Panc1 (cell line): ENCODE data around the gene MXD4. TPM values are rescaled to one million over a fixed set of nuclear protein-coding genes. Genes with fewer than 3 reads are reported as not detected.

ENCODE experiments used
- ATAC-seq: fragments of 200-7000 bp; cut with Tn5 transposase; 2 replicates; pipeline ENCODE4 v1.9.1; 2020; ENCODE audit warnings: mild to moderate bottlenecking, moderate library complexity
- BruUV-seq: library from RNA; stranded (reverse); fragments of 400-500 nt; replicated peaks from 2 replicates; lab custom pipeline; 2021; lab: Mats Ljungman, UMichigan
- CTCF ChIA-PET: fragments of 300-600 bp; sonication (Branson Sonifier 250); formaldehyde crosslinking; loops from one replicate; lab custom pipeline; 2022; ENCODE audit warnings: antibody characterized with exemption; lab: Charles Lee
- POLR2A ChIA-PET: fragments of 300-600 bp; sonication (Branson Sonifier 250); formaldehyde crosslinking; loops from one replicate; lab custom pipeline; 2022; ENCODE audit warnings: antibody characterized with exemption; lab: Charles Lee
- DNase-seq: peaks from one replicate; pipeline ENCODE4 v3.0.0-alpha.2; 2010; ENCODE audit warnings: low read depth, low spot score
- H3K27ac ChIP-seq: 2 replicates; pipeline ENCODE4 v1.5.1; 2011; ENCODE audit warnings: mild to moderate bottlenecking, low read length, inconsistent platforms
- H3K27me3 ChIP-seq: fragments of 200-500 bp; sonication (Bioruptor generic); 2 replicates; pipeline ENCODE4 v1.6.0; 2014; ENCODE audit warnings: low read length, inconsistent platforms; ENCODE audit not compliant: control insufficient read depth, insufficient read depth
- H3K36me3 ChIP-seq: fragments of 200-500 bp; sonication (Bioruptor generic); 2 replicates; pipeline ENCODE4 v1.5.1; 2014; ENCODE audit warnings: inconsistent platforms, mild to moderate bottlenecking, low read length, moderate library complexity; ENCODE audit not compliant: control insufficient read depth, insufficient read depth
- H3K4me1 ChIP-seq: 2 replicates; pipeline ENCODE4 v1.5.1; 2011; ENCODE audit warnings: inconsistent platforms, mild to moderate bottlenecking, low read length, moderate library complexity; ENCODE audit not compliant: control insufficient read depth, insufficient read depth
- H3K4me3 ChIP-seq, 2 experiments: 2 replicates each; pipeline ENCODE4 v1.5.1; 2011 to 2012; ENCODE audit warnings: low read depth in 2 of 2, low read length in 2 of 2, mild to moderate bottlenecking in 2 of 2, inconsistent platforms in 1 of 2, moderate library complexity in 1 of 2
- H3K9me3 ChIP-seq: fragments of 200-500 bp; sonication (Bioruptor generic); 2 replicates; pipeline ENCODE4 v1.5.1; 2014; ENCODE audit warnings: low read depth, mild to moderate bottlenecking, inconsistent platforms, low read length, moderate library complexity; ENCODE audit not compliant: control insufficient read depth, insufficient read depth
- POLR2AphosphoS5 ChIP-seq: IDR thresholded peaks from 2 replicates; pipeline ENCODE4 v1.6.1; 2012; ENCODE audit warnings: mild to moderate bottlenecking, low read depth, low read length, moderate library complexity
- SIN3A ChIP-seq: IDR thresholded peaks from 2 replicates; pipeline ENCODE4 v1.6.1; 2012; ENCODE audit warnings: low read depth, mild to moderate bottlenecking, low read length, moderate library complexity, borderline replicate concordance; ENCODE audit not compliant: insufficient read depth
- TCF7L2 ChIP-seq: IDR thresholded peaks from 2 replicates; pipeline ENCODE4 v1.6.1; 2011; ENCODE audit warnings: mild to moderate bottlenecking, low read depth, low read length, inconsistent platforms
- in situ Hi-C: cut with HindIII; loops from 2 replicates; pipeline ENCODE4 v1.10.0; 2016; ENCODE audit warnings: low sequenced_read_pairs, low pct_unique_long_range_greater_than_20kb
- intact Hi-C: fragments of 100-400 bp; cut with micrococcal nuclease; formaldehyde crosslinking; loops from one replicate; pipeline ENCODE4 v1.10.0; 2022; ENCODE audit not compliant: unreplicated experiment
- total RNA-seq: library from RNA; stranded (reverse); gene quantifications from one replicate; pipeline ENCODE4 v1.2.1, GENCODE V29; 2021; ENCODE audit not compliant: unreplicated experiment
- TF ChIP-seq, protein P1 (sequence below): fragments of 450-650 bp; IDR thresholded peaks from 2 replicates; pipeline ENCODE4 v1.5.1; 2017; ENCODE audit warnings: mild to moderate bottlenecking
- TF ChIP-seq, protein P2 (sequence below), 2 experiments: IDR thresholded peaks; 2 replicates each; pipeline ENCODE4 v1.6.1; 2011 to 2012; ENCODE audit warnings: low read depth in 2 of 2, control low read depth in 1 of 2, low read length in 1 of 2, mild to moderate bottlenecking in 1 of 2, moderate library complexity in 1 of 2; ENCODE audit not compliant: insufficient read depth in 1 of 2

The MXD4 gene
- total RNA-seq, 1 experiment from 2014 or later, result 32.7 TPM

DNA sequence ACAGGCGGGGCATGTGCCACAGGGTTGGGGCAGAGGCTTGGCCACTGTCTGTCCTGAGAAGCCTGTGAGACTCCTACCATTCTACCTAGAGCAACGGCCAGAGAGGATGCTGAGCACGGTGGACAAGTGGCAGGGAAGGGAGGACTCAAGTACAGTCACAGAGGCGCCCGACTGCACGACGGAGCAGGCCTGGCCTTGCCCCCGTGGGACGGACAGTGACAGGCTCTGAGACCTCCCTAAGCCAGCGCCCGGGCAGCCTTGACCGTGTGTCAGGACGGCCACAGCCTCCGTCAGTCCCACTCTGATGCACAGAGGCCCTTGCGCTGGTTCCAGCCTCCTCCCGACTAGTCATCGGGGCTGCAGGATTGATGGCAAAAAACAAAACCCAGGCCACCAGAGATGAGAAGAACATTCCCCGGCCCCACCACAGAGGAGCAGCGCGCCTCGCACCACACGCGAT is 36.7 kb upstream of the MXD4 start:
- H3K36me3 ChIP-seq, result no peaks in the 10 kb centered on the region
- TF ChIP-seq, protein P1, sequence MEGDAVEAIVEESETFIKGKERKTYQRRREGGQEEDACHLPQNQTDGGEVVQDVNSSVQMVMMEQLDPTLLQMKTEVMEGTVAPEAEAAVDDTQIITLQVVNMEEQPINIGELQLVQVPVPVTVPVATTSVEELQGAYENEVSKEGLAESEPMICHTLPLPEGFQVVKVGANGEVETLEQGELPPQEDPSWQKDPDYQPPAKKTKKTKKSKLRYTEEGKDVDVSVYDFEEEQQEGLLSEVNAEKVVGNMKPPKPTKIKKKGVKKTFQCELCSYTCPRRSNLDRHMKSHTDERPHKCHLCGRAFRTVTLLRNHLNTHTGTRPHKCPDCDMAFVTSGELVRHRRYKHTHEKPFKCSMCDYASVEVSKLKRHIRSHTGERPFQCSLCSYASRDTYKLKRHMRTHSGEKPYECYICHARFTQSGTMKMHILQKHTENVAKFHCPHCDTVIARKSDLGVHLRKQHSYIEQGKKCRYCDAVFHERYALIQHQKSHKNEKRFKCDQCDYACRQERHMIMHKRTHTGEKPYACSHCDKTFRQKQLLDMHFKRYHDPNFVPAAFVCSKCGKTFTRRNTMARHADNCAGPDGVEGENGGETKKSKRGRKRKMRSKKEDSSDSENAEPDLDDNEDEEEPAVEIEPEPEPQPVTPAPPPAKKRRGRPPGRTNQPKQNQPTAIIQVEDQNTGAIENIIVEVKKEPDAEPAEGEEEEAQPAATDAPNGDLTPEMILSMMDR, result no peak
- TF ChIP-seq, protein P2, sequence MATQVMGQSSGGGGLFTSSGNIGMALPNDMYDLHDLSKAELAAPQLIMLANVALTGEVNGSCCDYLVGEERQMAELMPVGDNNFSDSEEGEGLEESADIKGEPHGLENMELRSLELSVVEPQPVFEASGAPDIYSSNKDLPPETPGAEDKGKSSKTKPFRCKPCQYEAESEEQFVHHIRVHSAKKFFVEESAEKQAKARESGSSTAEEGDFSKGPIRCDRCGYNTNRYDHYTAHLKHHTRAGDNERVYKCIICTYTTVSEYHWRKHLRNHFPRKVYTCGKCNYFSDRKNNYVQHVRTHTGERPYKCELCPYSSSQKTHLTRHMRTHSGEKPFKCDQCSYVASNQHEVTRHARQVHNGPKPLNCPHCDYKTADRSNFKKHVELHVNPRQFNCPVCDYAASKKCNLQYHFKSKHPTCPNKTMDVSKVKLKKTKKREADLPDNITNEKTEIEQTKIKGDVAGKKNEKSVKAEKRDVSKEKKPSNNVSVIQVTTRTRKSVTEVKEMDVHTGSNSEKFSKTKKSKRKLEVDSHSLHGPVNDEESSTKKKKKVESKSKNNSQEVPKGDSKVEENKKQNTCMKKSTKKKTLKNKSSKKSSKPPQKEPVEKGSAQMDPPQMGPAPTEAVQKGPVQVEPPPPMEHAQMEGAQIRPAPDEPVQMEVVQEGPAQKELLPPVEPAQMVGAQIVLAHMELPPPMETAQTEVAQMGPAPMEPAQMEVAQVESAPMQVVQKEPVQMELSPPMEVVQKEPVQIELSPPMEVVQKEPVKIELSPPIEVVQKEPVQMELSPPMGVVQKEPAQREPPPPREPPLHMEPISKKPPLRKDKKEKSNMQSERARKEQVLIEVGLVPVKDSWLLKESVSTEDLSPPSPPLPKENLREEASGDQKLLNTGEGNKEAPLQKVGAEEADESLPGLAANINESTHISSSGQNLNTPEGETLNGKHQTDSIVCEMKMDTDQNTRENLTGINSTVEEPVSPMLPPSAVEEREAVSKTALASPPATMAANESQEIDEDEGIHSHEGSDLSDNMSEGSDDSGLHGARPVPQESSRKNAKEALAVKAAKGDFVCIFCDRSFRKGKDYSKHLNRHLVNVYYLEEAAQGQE (IDR thresholded peaks at IDR 0.05; ENCODE audit: insufficient read depth in 1 of 2, low read depth in 2 of 2, low read length in 1 of 2), result no peak
- TF ChIP-seq SIN3A (no peak), POLR2AphosphoS5 (no peak), TCF7L2 (no peak)
- H3K27me3 ChIP-seq, result no peaks in the 10 kb centered on the region
- no peaks in the 10 kb centered on the region for H3K4me1 ChIP-seq
- intact Hi-C loops (no loop called here), in situ Hi-C loops (no loop called here)
- ATAC-seq (no peak), DNase-seq (no peak)
- no peak overlapping the region for H3K4me3 ChIP-seq
- BruUV-seq, result no TSS peak
- ChIA-PET CTCF (no interaction called here), POLR2A (no interaction called here)
- no peak overlapping the region for H3K27ac ChIP-seq
- H3K9me3 ChIP-seq, result no peaks in the 10 kb centered on the region

DNA sequence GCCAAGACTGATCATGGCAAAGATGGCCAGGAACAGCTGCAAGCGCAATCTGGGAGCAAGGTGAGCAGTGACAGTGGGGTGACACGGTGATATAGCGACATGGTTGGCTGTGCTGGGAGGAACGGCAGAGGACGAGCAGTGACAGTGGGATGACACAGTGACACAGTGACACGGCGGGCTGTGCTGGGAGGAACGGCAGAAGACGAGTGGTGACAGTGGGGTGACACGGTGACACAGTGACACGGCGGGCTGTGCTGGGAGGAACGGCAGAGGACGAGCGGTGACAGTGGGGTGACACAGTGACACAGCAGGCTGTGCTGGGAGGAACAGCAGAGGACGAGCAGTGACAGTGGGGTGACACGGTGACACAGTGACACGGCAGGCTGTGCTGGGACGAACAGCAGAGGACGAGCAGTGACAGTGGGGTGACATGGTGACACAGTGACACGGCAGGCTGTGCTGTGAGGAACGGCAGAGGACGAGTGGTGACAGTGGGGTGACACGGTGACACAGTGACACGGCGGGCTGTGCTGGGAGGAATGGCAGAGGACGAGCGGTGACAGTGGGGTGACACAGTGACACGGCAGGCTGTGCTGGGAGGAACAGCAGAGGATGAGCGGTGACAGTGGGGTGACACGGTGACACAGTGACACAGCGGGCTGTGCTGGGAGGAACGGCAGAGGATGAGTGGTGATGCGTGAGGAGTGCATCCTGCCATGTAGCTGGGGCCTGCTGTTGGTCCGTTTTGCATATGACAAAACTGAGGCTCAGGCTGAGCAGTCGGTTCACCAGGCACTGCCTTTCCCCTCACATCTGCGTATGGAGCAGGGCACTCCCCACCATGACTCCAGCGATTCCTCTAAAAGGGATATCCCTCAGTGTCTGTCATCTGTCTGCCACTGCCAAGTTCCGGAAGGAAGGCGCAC is 36.0 kb upstream of the MXD4 start:
- no peaks in the 10 kb centered on the region for H3K27me3 ChIP-seq
- DNase-seq (no peak), ATAC-seq (no peak)
- ChIA-PET CTCF (interaction anchor here (0.7 kb wide), 1 partner anchor 160 kb away, joined by 3 read pairs; no protein-coding TSS in a partner anchor), POLR2A (no interaction called here)
- BruUV-seq, result no TSS peak
- TF ChIP-seq, protein P2 (IDR thresholded peaks at IDR 0.05; ENCODE audit: insufficient read depth in 1 of 2, low read depth in 2 of 2, low read length in 1 of 2), result no peak
- TF ChIP-seq TCF7L2 (no peak), POLR2AphosphoS5 (no peak), SIN3A (no peak)
- intact Hi-C loops (no loop called here), in situ Hi-C loops (no loop called here)
- H3K9me3 ChIP-seq, result no peaks in the 10 kb centered on the region
- no peaks in the 10 kb centered on the region for H3K4me1 ChIP-seq
- no peaks in the 10 kb centered on the region for H3K36me3 ChIP-seq
- H3K27ac ChIP-seq, result no peak overlapping the region
- no peak overlapping the region for H3K4me3 ChIP-seq
